AG09319 (cell line): ENCODE measurements around the gene PRKG2.

Source experiments
- DNase-seq: peaks from one replicate; pipeline ENCODE4 v3.0.0-alpha.2; 2010; ENCODE audit warnings: low read depth; ENCODE audit errors: extremely low read depth
- TF ChIP-seq, protein P1 (sequence below): IDR thresholded peaks from 2 replicates; pipeline ENCODE4 v1.5.1; 2011; ENCODE audit warnings: low read depth, mild to moderate bottlenecking, inconsistent platforms, low read length, moderate library complexity

Gene PRKG2

DNA sequence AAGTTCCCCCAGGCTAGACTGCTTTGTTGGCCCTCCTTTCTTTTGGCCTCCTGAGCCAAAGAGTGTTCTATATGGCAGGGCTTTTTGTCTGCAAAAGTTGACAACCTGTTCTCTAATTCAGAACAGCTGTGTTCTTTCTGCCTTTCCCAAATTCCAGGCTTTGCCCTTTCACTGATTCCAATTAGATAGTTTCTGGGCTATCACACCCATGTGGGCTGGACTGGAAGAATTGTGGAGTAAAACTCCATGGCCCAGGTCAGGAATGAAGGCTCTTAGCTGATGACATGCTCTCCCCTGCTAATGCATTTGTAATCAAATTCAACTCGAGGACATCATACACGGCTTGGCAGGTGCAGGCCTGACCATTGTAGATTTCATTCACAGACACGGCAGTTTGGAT, 165.1 kb downstream of the PRKG2 start:
- no peak for DNase-seq
- TF ChIP-seq, protein P1, sequence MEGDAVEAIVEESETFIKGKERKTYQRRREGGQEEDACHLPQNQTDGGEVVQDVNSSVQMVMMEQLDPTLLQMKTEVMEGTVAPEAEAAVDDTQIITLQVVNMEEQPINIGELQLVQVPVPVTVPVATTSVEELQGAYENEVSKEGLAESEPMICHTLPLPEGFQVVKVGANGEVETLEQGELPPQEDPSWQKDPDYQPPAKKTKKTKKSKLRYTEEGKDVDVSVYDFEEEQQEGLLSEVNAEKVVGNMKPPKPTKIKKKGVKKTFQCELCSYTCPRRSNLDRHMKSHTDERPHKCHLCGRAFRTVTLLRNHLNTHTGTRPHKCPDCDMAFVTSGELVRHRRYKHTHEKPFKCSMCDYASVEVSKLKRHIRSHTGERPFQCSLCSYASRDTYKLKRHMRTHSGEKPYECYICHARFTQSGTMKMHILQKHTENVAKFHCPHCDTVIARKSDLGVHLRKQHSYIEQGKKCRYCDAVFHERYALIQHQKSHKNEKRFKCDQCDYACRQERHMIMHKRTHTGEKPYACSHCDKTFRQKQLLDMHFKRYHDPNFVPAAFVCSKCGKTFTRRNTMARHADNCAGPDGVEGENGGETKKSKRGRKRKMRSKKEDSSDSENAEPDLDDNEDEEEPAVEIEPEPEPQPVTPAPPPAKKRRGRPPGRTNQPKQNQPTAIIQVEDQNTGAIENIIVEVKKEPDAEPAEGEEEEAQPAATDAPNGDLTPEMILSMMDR, result no peak

DNA sequence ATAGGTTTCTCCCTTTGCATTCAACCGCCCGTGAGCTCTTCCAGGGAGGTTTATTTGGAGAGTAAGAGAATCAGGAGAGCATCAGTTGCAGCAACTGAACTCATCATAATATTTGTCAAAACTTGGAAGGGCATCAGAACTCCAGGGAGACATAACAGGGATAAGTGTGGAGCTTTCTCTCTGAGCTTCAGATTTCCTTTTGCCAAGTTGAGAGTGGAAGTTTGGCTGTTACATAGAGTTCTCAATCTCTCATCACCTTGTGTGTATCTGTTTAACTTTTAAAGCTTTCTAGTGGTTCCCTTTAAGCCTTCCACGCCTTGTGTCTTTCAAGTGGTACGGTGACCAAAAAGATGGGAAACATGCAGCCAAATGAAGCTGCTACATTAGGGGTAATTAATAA, 165.7 kb downstream of the PRKG2 start:
- no peak for DNase-seq

DNA sequence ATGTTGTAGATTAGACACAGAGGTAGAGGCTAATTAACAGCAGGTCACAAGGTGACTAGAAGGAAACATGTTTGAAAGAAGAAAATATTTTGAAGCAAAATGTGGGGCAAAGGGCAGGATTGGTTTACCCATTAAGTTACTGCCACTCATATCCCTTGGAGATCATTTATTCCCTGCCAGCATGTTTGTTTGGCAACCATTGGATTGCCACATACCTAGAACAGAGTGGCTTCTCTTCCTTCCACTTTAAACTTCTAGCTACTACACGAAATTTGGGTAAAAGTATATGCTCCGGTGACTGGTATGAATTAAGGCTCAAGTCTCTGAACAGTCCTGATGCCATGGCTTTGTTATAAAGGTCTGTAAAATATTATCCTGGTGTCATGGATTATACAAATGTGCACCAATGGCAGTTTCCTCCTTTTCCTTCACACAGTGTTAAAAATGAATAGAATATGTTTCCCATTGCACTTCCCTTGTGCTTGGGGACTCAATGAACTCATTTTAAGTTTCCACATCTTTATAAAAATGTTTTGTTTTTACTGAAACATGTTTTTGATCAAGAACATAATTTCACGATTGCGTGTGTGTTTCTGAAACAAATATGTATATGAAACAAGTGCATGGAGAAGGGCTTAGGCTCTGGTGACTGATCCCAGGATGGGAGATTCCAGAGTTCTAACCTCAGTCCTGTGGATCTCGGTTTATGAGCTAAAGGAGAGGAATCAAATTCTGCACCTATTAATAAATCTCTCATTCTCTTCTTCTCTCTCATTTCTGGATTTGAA, 172.2 kb downstream of the PRKG2 start:
- no peak for DNase-seq
- TF ChIP-seq, protein P1, result no peak

More for the DNA sequence above, 165.7 kb downstream of the PRKG2 start:
- TF ChIP-seq, protein P1, result no peak

DNA sequence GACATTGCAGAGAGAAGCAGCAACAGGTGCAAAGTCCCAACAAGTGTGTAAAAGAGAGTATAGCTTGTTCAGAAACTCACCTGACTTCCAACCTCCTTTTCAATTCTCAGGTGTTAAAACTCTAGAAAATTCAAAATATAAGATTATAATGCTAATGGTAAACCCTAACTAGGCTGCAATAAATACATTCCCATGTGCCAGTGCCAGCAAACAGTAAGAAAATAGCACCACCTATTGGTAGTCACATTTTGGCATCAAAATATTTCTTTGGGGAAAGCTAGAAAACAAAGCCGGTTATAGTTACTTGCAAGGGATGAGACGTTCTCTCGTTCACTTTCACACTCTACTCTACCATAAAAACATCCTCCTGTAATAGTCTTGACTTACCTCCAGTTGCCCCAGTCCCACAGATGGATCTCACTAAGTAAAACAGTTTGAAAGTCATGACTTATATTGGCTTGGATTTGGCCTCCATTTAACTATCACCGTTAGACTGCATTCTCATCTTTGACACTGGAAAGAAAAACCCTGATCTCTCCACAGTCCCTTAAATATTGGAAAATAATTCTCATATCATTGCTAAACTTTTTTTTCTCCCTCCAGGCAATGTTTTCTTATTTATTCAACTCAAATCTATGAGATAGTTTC, 174.9 kb downstream of the PRKG2 start:
- TF ChIP-seq, protein P1, result peak; percentile 73
- no peak for DNase-seq

DNA sequence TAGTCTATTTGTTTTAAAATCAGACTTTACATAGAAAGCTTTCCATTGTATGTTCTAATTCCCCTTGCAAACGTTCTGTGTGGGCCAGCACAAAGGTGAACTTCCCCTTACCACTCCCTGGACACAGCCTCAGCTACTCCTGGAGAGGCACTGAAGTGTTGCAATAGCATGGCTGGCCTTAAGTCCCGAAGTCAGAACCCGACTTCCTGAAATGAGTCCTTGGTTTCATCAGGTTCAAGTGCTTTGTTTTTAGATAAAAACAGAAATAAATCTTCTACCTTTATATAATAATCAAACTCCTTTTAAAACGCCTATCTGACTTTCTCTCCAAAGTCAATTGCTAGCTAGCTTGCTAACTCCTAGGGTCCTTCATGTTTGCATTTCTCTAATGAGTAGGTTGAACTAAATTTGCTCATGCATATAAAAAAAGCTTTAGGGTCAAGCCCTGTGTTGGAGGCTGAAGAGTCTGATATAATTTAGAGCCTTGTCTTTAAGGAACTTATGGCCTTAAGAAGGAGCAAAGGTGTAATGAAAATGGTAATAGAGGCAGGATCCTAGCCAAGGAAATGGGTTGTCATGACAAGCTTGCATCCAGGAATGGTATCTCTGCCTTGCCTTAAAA, 175.6 kb downstream of the PRKG2 start:
- no peak for DNase-seq
- TF ChIP-seq, protein P1, result no peak

DNA sequence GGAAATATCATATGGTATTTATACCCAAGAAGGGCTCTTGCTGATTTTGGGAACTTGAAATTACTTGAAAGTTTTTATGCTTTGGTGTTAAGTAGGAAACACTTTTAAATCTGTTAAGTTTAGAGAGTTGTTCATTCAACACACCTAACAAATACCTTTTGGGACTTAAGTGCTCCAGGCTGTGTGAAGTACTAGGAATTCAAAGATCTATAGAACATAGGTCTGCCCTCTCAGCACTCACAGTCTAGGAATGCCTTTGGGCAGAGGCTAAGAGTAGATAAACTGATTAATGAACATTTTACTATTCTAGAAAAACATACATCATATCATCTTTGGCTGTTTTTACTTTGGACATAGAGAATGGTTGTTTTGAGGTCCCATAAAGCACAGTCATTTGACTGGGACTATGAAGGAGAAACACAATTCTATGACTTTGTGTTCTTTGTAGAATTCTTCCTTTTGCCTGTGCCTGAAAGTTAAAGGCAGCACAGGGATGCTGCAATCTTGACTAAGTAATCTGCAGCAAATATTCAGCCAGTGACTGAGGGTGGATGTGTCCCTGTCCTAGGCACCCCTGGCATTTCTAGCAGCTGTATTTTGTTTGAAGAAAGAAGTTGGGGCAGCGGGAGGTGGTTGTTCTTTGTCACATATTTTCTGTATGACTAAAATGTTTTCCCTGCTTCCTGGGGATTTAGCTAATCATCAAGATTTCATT, 176.2 kb downstream of the PRKG2 start:
- TF ChIP-seq, protein P1, result no peak
- no peak for DNase-seq
